ENCODE results near the gene RAPGEF3. TPM values are rescaled to one million over a fixed set of nuclear protein-coding genes. Genes with fewer than 3 reads are reported as not detected.
A peak's percentile ranks its signal among the peaks of the same experiment; 100 is the strongest.

The RAPGEF3 gene
- total and polyA plus RNA-seq, 2 of the 8 experiments (the other 6 are each of a cell fraction or from before 2014, with no cell fraction given), result 5.0 to 9.4 TPM

DNA sequence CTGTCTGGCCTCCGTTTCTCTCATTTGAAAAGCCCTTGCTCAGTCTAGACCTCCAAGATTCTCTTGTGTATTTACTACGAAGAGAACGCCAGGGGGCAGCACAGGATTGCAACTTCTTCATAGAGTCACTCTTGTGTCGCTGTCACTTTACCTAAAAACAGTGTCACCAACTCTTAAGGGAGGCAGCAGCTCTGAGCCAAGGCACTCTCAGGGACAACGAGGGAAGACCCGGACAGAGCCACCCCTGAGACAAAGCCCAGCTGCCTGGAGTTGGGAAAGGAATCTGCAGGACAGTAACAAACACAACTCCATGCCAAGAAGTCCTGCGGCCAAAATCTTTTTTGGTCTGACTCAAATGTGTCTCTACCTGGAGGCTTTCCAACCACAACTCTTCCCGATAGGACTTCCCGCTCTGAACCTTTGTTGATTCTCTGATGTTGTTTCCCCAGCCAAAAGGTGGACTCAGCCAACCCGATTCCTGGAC is 43.2 kb downstream of the RAPGEF3 start:
- H3K36me3 ChIP-seq (ENCODE audit: control insufficient read depth in 2 of 4, insufficient read depth in 4 of 4, low read length in 3 of 4), result 0 out of 8 replicates have a peak, but pooled peaks cover 0 to 3% (median 0%) of the 10 kb centered on the region in 4 experiments
- no peak overlapping the region for H2BK20ac ChIP-seq (ENCODE audit: low read length)
- no peak overlapping the region for H2BK5ac ChIP-seq (ENCODE audit: low read depth, low read length)
- H3K23ac ChIP-seq (ENCODE audit: insufficient read length), result no peak overlapping the region
- no peak overlapping the region for H4K5ac ChIP-seq (ENCODE audit: insufficient read length, low read depth, low read length)
- TF ChIP-seq, protein P1, sequence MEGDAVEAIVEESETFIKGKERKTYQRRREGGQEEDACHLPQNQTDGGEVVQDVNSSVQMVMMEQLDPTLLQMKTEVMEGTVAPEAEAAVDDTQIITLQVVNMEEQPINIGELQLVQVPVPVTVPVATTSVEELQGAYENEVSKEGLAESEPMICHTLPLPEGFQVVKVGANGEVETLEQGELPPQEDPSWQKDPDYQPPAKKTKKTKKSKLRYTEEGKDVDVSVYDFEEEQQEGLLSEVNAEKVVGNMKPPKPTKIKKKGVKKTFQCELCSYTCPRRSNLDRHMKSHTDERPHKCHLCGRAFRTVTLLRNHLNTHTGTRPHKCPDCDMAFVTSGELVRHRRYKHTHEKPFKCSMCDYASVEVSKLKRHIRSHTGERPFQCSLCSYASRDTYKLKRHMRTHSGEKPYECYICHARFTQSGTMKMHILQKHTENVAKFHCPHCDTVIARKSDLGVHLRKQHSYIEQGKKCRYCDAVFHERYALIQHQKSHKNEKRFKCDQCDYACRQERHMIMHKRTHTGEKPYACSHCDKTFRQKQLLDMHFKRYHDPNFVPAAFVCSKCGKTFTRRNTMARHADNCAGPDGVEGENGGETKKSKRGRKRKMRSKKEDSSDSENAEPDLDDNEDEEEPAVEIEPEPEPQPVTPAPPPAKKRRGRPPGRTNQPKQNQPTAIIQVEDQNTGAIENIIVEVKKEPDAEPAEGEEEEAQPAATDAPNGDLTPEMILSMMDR (IDR thresholded peaks at IDR 0.05; ENCODE audit: control extremely low read depth in 1 of 3, insufficient read depth in 1 of 3, low read depth in 1 of 3, low read length in 3 of 3), result peak in 2 of 3 experiments; percentile 77 to 84; a peak in 3 of 4 replicates
- TF ChIP-seq RAD21 (IDR thresholded peaks at IDR 0.05 in 1 of 2, conservative IDR thresholded peaks at IDR 0.05 in 1 of 2; ENCODE audit: low read depth in 2 of 2, low read length in 2 of 2) (peak; percentile 84 to 88), SIN3A (conservative IDR thresholded peaks at IDR 0.05 in 1 of 2, IDR thresholded peaks at IDR 0.05 in 1 of 2; ENCODE audit: low read depth in 1 of 2, low read length in 2 of 2) (peak in 1 of 2 experiments; percentile 56; a peak in 1 of 4 replicates), JUN (IDR thresholded peaks at IDR 0.05; ENCODE audit: low read depth, low read length) (no peak)
- H3K27me3 ChIP-seq (replicated peaks in 1 of 4; ENCODE audit: control insufficient read depth in 3 of 4, extremely low read depth in 1 of 4, insufficient read depth in 3 of 4, low read length in 3 of 4), result peaks cover 0 to 7% (median 3%) of the 10 kb centered on the region in 4 experiments; a peak in 3 of 7 replicates
- H2BK120ac ChIP-seq (replicated peaks; ENCODE audit: low read depth, low read length), result no peak overlapping the region
- no peaks in the 10 kb centered on the region for H3K9me3 ChIP-seq (ENCODE audit: insufficient read depth in 2 of 2, low read depth in 1 of 2, low read length in 1 of 2)
- no peak overlapping the region for H3K4me3 ChIP-seq (ENCODE audit: extremely low read depth in 1 of 4, insufficient read depth in 2 of 4, low read depth in 3 of 4, low read length in 4 of 4)
- no peaks in the 10 kb centered on the region for H4K20me1 ChIP-seq (replicated peaks in 1 of 2; ENCODE audit: control insufficient read depth in 1 of 2, insufficient read depth in 2 of 2, low read length in 2 of 2)
- H3K79me2 ChIP-seq (ENCODE audit: control insufficient read depth in 1 of 2, insufficient read depth in 2 of 2, low read length in 2 of 2), result no peaks in the 10 kb centered on the region
- H4K8ac ChIP-seq (ENCODE audit: extremely low read depth, insufficient read depth, low read length), result no peak overlapping the region
- peaks cover 4 to 9% (median 8%) of the 10 kb centered on the region in 4 experiments; a peak in 5 of 7 replicates for H3K4me1 ChIP-seq (replicated peaks in 1 of 4; ENCODE audit: control insufficient read depth in 3 of 4, insufficient read depth in 4 of 4, low read length in 3 of 4)
- no peak overlapping the region for H2BK15ac ChIP-seq (ENCODE audit: low read length)
- H3K56ac ChIP-seq (replicated peaks; ENCODE audit: insufficient read length, low read depth, low read length), result no peak overlapping the region
- no peak overlapping the region for H2AFZ ChIP-seq (ENCODE audit: low read length)
- H2AK5ac ChIP-seq (ENCODE audit: low read depth, low read length), result no peak overlapping the region
- 40% methylated on average over 10 of the region's 10 CpGs; no CpG with 5 or more reads in 1 of the 2 experiments for WGBS, 2 experiments (ENCODE audit: extremely low coverage in 1 of 2, insufficient coverage in 1 of 2, insufficient read length in 1 of 2, insufficient replicate concordance in 2 of 2, low coverage in 1 of 2, low lambda C conversion rate in 2 of 2, missing lambda C conversion rate in 1 of 2)
- no peak overlapping the region for H2BK12ac ChIP-seq (ENCODE audit: low read depth, low read length)
- H3K4me2 ChIP-seq (ENCODE audit: insufficient read depth in 1 of 2, low read depth in 2 of 2, low read length in 2 of 2), result no peak overlapping the region
- no peak overlapping the region for H3K27ac ChIP-seq (ENCODE audit: low read depth, low read length)
- H3K4ac ChIP-seq (replicated peaks; ENCODE audit: insufficient read length, low read depth, low read length), result no peak overlapping the region
- no peak overlapping the region for H3K14ac ChIP-seq (ENCODE audit: insufficient read length)
- H3K18ac ChIP-seq (ENCODE audit: extremely low read depth, low read length), result no peak overlapping the region
- CTCF ChIA-PET (ENCODE audit: partially characterized antibody), result interaction anchor here (0.6 to 64.6 kb wide), 37 partner anchors 9 to 1610 kb away, joined by 3 to 2442 read pairs (median 5); partner anchors contain the start of genes ENDOU, RAPGEF3, RPAP3 and SLC48A1
- DNase-seq (ENCODE audit: low read depth in 1 of 2, low spot score in 2 of 2), result peak in 1 of 2 experiments; percentile 79
- H4K91ac ChIP-seq (replicated peaks; ENCODE audit: insufficient read length, low read length), result no peak overlapping the region
- POLR2A ChIA-PET (ENCODE audit: partially characterized antibody), result interaction anchor here (1.2 to 1.9 kb wide), 3 partner anchors 21 to 64 kb away, joined by 3 to 6 read pairs (median 4); no protein-coding TSS in a partner anchor
- no peaks in the 10 kb centered on the region for H3K79me1 ChIP-seq (ENCODE audit: low read depth, low read length)
- no peak overlapping the region for H3K9ac ChIP-seq (replicated peaks in 1 of 4; ENCODE audit: extremely low read depth in 1 of 4, low read depth in 3 of 4, low read length in 3 of 4)
- peak; percentile 80 for FAIRE-seq
- H3K23me2 ChIP-seq (ENCODE audit: low read depth, low read length), result no peaks in the 10 kb centered on the region

Data from H1 (cell line).